GM21381 (cell line): ENCODE data around the gene UBE2L5.

Experiments
- ATAC-seq: cut with Tn5 transposase; IDR thresholded peaks from one replicate; pipeline ENCODE4 v1.9.1; 2021; ENCODE audit warnings: mild to moderate bottlenecking, moderate library complexity; ENCODE audit not compliant: unreplicated experiment

The UBE2L5 gene

GRCh38 chr13:30466841-30467252, 44.6 kb downstream of the UBE2L5 start:
- no peak for ATAC-seq

- no peak for ATAC-seq
Observed at GRCh38 chr13:30473675-30474074, 51.4 kb downstream of the UBE2L5 start.

DNA sequence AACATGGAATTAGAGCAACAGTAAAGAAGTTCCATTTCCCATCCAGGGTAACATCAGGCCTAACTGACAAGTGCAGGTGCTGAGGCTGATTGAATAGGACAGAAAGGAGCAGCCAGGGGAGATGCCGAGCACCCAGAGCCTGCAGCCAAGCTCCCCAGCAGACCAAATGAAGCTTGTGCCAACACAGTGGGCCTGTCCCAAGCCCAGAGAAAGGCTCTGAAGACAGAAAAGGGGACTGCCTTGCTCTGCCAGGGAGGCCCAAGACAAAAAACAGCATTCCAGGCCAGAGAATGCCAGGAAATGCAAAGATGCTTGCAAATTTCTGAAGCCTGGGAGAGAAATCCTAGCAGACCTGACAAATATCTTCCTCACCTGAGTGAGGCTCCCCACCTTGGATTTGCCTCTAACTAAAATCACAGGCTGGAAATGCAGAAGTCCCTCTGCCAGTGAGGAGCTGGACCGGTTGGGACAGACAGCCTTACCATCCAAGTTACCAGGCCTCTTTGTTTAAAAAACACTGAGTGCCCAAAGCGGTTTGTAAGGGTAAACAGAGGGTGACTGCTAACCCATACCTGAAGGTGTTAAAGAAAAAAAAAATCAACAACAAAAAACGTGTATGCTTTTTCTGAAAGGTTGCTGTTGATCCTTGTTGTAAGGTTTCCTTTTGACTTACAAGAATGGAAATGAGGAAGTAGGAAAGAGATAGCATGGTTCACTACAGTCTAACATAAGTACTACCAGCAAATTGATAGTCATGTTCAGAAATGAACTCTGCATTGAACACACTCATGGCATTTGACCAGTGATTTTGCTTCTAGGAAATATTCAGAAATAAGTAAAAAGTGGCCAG, 55.3 kb downstream of the UBE2L5 start:
- peak; percentile 90 for ATAC-seq
